ENCODE results near the gene PDIA6. TPM values are rescaled to one million over a fixed set of nuclear protein-coding genes. Genes with fewer than 3 reads are reported as not detected.

PDIA6 gene
- total RNA-seq, 1 donor from 2014 or later, result 109 TPM

DNA sequence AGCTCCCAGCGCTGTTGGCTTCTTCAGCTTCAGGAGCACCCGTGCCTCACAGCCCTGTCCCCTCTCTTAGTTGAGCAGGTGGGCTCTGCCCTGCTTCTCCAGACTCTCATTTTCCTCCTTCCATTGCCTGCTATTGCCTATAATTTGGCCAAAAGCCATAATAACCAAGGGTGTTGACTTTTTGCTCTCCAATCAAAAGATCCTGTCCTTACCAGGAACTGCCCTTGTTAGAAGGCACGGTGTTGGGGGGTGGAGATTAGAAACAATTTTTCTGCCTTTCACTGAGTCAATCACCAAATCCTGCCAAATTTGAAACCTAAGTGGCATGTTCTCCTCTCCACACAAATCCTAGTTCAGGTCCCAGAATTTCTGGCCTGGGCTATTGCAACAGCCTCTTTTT is 16.7 kb upstream of the PDIA6 start:
- TF ChIP-seq, protein P1, sequence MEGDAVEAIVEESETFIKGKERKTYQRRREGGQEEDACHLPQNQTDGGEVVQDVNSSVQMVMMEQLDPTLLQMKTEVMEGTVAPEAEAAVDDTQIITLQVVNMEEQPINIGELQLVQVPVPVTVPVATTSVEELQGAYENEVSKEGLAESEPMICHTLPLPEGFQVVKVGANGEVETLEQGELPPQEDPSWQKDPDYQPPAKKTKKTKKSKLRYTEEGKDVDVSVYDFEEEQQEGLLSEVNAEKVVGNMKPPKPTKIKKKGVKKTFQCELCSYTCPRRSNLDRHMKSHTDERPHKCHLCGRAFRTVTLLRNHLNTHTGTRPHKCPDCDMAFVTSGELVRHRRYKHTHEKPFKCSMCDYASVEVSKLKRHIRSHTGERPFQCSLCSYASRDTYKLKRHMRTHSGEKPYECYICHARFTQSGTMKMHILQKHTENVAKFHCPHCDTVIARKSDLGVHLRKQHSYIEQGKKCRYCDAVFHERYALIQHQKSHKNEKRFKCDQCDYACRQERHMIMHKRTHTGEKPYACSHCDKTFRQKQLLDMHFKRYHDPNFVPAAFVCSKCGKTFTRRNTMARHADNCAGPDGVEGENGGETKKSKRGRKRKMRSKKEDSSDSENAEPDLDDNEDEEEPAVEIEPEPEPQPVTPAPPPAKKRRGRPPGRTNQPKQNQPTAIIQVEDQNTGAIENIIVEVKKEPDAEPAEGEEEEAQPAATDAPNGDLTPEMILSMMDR (IDR thresholded peaks at IDR 0.05), result no peak
- Mint-ChIP-seq H3K4me1 (peaks cover 12% of the 10 kb centered on the region), H3K36me3 (ENCODE audit: low read depth) (no peaks in the 10 kb centered on the region), H3K27ac (no peak overlapping the region), H3K9me3 (no peaks in the 10 kb centered on the region), H3K4me3 (no peak overlapping the region), H3K27me3 (peaks cover 57% of the 10 kb centered on the region)
- intact Hi-C loops (cut with micrococcal nuclease), result no loop called here
- POLR2A ChIA-PET, result no interaction called here
- no peak for DNase-seq
- CTCF ChIA-PET, result no interaction called here
- ATAC-seq (ENCODE audit: low read depth), result no peak

DNA sequence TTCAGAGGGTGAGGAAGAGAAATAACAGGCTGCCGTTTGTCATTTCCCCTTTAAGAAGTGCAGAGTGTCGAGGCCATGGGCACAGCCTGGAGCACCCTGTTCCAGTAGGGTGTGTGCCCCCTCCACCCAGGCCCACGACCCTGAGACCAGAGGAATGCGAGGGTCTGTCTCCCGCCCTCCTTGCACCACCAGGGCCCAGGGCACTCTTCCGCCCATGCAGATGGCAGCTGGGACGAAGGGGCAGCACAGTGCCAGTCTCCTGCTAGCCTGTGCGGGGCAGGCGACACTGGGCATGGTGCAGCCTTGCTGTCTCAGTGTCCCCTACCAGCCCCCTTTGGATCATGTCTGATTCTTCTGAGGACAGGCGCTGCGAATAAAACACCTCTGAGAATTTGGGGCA is 15.8 kb upstream of the PDIA6 start:
- no peak overlapping the region for H3K27ac Mint-ChIP-seq
- CTCF ChIA-PET, result no interaction called here
- DNase-seq, result no peak
- peaks cover 59% of the 10 kb centered on the region for H3K27me3 Mint-ChIP-seq
- H3K4me1 Mint-ChIP-seq, result peaks cover 12% of the 10 kb centered on the region
- no peaks in the 10 kb centered on the region for H3K9me3 Mint-ChIP-seq
- TF ChIP-seq, protein P1 (IDR thresholded peaks at IDR 0.05), result no peak
- no peak overlapping the region for H3K4me3 Mint-ChIP-seq
- POLR2A ChIA-PET, result no interaction called here
- no peaks in the 10 kb centered on the region for H3K36me3 Mint-ChIP-seq (ENCODE audit: low read depth)
- ATAC-seq (ENCODE audit: low read depth), result no peak
- intact Hi-C loops (cut with micrococcal nuclease), result no loop called here

DNA sequence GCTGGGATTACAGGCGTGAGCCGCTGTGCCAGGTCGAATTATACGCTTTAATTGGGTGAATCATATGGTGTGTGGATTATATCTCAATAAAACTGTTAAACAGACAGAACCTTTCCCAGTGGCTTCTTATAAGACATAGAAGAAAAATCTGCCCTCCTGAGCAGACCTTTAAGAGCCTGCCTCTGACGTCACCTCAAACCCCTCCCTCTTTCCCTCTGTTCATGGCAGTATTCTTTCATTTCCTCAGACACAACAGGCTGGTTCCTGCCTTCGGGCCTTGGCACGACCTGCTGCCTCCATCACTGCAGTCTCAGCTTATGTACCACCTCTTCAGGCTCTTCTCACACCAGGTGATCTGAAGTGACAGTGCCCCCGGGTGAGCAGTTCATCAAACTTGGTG is 14.0 kb upstream of the PDIA6 start:
- Mint-ChIP-seq H3K36me3 (ENCODE audit: low read depth) (no peaks in the 10 kb centered on the region), H3K27ac (no peak overlapping the region), H3K9me3 (no peaks in the 10 kb centered on the region), H3K4me3 (no peak overlapping the region), H3K4me1 (peaks cover 4% of the 10 kb centered on the region), H3K27me3 (peaks cover 51% of the 10 kb centered on the region)
- POLR2A ChIA-PET, result no interaction called here
- CTCF ChIA-PET, result no interaction called here
- intact Hi-C loops (cut with micrococcal nuclease), result no loop called here
- TF ChIP-seq, protein P1 (IDR thresholded peaks at IDR 0.05), result no peak
- no peak for DNase-seq
- ATAC-seq (ENCODE audit: low read depth), result no peak

DNA sequence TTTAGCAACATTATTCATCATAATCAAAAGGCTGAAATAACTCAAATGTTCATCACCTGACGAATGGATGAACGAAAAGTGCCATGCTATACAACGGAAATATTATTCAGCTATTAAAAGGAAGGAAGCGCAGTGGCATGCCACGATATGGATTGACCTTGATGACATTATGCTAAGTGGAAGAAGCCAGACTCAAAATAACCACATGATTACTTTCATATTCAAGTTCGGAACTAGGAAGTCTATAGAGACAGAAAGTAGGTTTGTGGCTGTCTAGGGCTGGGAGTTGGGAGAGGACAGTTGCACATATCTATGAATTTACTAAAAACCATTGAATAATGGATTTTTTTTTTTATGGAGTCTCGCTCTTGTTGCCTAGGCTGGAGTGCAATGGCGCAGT is 13.4 kb upstream of the PDIA6 start:
- ATAC-seq (ENCODE audit: low read depth) (no peak), DNase-seq (no peak)
- intact Hi-C loops (cut with micrococcal nuclease), result no loop called here
- H3K27me3 Mint-ChIP-seq, result peaks cover 49% of the 10 kb centered on the region
- TF ChIP-seq, protein P1 (IDR thresholded peaks at IDR 0.05), result no peak
- ChIA-PET CTCF (no interaction called here), POLR2A (no interaction called here)
- no peaks in the 10 kb centered on the region for H3K36me3 Mint-ChIP-seq (ENCODE audit: low read depth)
- no peak overlapping the region for H3K4me3 Mint-ChIP-seq
- H3K4me1 Mint-ChIP-seq, result peaks cover 4% of the 10 kb centered on the region
- no peak overlapping the region for H3K27ac Mint-ChIP-seq
- no peaks in the 10 kb centered on the region for H3K9me3 Mint-ChIP-seq

DNA sequence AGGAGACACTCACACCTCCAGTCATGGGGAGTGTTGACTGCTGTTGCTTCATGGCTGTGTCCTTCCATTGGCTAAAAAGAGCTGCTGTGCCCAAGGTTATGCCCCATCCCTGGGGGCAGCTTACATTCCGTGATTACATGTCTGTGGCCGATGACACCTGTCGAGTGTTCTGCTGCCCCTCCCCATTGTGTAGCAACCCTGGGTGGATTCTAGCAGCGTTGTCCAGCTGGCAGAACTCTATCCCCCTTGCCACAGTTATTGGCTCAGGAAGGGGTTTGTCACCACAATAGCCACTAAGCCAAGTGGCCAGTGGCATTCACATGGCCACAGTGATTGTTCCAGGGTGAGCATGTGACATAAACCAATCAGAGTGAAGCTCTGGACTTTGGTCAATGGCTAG is 11.6 kb upstream of the PDIA6 start:
- DNase-seq, result no peak
- Mint-ChIP-seq H3K36me3 (ENCODE audit: low read depth) (no peaks in the 10 kb centered on the region), H3K9me3 (no peaks in the 10 kb centered on the region), H3K4me1 (peaks cover 4% of the 10 kb centered on the region), H3K27ac (no peak overlapping the region), H3K27me3 (peaks cover 44% of the 10 kb centered on the region), H3K4me3 (no peak overlapping the region)
- CTCF ChIA-PET, result no interaction called here
- no peak for ATAC-seq (ENCODE audit: low read depth)
- TF ChIP-seq, protein P1 (IDR thresholded peaks at IDR 0.05), result no peak
- intact Hi-C loops (cut with micrococcal nuclease), result no loop called here
- POLR2A ChIA-PET, result no interaction called here

All from activated B cell treated with CpG ODN at 0.5 μM for 24 hours (primary cell).